Right forelimb (tissue), 1 donor: ENCODE data around the gene SRM.

Experiments used
- DNase-seq: peaks from one replicate; pipeline ENCODE4 v3.0.0-alpha.2; 2018

The SRM gene

DNA sequence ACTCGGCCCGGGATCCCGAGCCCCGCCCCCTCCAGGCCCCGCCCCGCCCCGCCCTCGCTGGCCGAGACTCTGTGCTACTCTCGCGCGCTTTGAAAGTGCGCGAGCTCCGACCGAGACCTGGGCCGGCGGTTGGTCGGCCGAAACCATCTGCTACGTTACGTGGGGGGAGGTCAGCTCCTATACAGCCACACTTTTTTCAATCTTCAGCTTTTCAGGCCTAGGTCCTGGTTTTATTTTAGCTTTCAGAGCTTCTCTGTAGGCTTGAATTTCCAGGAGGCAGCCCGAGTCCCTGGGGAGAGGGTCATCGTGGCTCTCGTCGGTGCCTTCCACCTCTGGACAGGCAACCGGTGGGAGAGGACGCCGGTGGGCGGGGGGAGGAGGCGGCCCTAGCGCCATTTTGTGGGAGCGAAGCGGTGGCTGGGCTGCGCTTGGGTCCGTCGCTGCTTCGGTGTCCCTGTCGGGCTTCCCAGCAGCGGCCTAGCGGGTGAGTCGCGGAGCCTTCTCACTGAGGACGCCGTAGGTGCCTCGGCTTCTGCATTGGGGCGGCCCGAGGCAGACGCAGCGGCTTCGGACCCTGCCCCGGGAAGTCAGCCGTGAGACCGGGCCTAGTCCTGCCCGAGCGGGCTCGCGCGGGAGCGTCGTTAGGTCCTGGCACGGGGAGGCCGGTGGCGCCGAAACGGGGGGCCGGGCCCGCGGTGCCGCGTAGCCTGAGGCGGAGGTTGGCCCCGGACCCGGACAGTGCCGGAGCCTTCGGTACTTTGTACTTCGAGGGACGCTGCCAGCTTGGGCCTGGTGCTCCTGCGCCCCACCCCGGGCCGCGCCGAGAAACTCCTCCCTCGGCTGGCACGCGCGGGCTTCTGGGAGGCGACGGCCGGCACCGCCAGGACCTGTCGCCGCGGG is 47.3 kb downstream of the SRM start, which contains the start of gene TARDBP:
Gene TARDBP, plus strand, starts transcription at position 395 of the 900 bp plus-strand sequence. CDS start 1,074 bp downstream, outside the sequence.
- DNase-seq = peak; percentile 96
